ENCODE measurements around the gene FIGN.
A peak's percentile ranks its signal among the peaks of the same experiment; 100 is the strongest.

Gene FIGN

GRCh38 chr2:163690896-163691295, 44.9 kb downstream of the FIGN start:
- H3K36me3 ChIP-seq: no peaks in the 10 kb centered on the region
- no peaks in the 10 kb centered on the region for H3K27me3 ChIP-seq
- H3K4me3 ChIP-seq: no peak overlapping the region
- no peak for TF ChIP-seq CTCF (IDR thresholded peaks at IDR 0.05)
- intact Hi-C loops (cut with DNase I; ENCODE audit: low total_unique reads): no loop called here
- DNase-seq: no peak
- peak overlapping the region; percentile 73 to 75 for H3K27ac ChIP-seq
- H3K4me1 ChIP-seq: peaks cover 0 to 73% (median 28%) of the 10 kb centered on the region in 4 donors
- no peaks in the 10 kb centered on the region for H3K9me3 ChIP-seq

- H3K27ac ChIP-seq: peak overlapping the region in 1 of 2 donors; percentile 1
- H3K36me3 ChIP-seq: no peaks in the 10 kb centered on the region
- no peak for DNase-seq
- no peak overlapping the region for H3K4me3 ChIP-seq
- H3K9me3 ChIP-seq: no peaks in the 10 kb centered on the region
- TF ChIP-seq CTCF (IDR thresholded peaks at IDR 0.05): no peak
- no peaks in the 10 kb centered on the region for H3K27me3 ChIP-seq
- intact Hi-C loops (cut with DNase I; ENCODE audit: low total_unique reads): no loop called here
- peaks cover 0 to 70% (median 19%) of the 10 kb centered on the region in 4 donors for H3K4me1 ChIP-seq
Measured at GRCh38 chr2:163687217-163687616, 48.6 kb downstream of the FIGN start.

DNA sequence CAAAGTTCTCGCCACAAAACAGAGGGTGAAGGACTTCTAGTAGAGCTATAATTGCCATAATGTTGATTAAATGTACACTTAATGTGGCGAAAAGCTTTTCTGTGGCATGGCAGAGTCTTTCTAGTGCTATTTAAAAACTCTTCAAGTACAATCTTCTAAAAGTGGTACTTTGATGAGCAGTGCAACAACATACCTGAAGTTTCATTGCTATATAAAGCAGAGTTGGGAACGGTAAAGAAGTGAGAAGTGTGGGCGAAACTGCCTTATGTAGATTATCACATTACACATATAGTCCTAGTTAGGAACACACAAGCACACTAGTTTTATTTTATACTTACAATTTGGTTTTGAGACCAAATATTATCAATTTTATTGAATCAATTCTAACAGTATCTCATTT, 49.5 kb downstream of the FIGN start:
- no peak for DNase-seq
- H3K27me3 ChIP-seq: no peaks in the 10 kb centered on the region
- H3K4me1 ChIP-seq: peaks cover 0 to 70% (median 20%) of the 10 kb centered on the region in 4 donors
- intact Hi-C loops (cut with DNase I; ENCODE audit: low total_unique reads): no loop called here
- H3K9me3 ChIP-seq: no peaks in the 10 kb centered on the region
- peak overlapping the region in 1 of 2 donors; percentile 1 for H3K27ac ChIP-seq
- H3K4me3 ChIP-seq: no peak overlapping the region
- H3K36me3 ChIP-seq: no peaks in the 10 kb centered on the region
- TF ChIP-seq CTCF (IDR thresholded peaks at IDR 0.05): no peak

DNA sequence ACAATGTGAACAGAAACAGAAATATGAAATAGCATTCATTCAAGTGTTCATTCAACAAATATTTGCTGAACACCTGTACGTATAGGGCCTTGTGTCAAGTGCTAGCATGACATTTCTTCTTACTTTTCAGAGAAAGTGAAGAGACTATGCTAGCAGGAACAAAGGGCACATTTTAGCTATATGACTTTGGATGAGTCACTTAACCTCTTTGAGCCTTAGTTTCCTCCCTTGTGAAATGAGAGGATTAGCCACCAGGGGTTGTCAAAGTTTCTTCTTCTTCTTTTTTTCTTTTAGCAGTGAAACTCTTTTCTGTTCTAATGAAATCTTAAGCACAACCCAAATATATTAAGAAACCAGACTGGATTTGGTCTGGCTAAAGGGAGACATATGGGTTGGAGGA, 53.1 kb downstream of the FIGN start:
- H3K27ac ChIP-seq: no peak overlapping the region
- peak in 1 of 2 experiments; percentile 9 for TF ChIP-seq CTCF (IDR thresholded peaks at IDR 0.05)
- intact Hi-C loops (cut with DNase I; ENCODE audit: low total_unique reads): no loop called here
- no peaks in the 10 kb centered on the region for H3K27me3 ChIP-seq
- no peaks in the 10 kb centered on the region for H3K36me3 ChIP-seq
- H3K9me3 ChIP-seq: no peaks in the 10 kb centered on the region
- H3K4me1 ChIP-seq: peaks cover 0 to 45% (median 7%) of the 10 kb centered on the region in 4 donors
- no peak overlapping the region for H3K4me3 ChIP-seq
- no peak for DNase-seq

GRCh38 chr2:163681745-163682144, 54.1 kb downstream of the FIGN start:
- peak in 1 of 2 donors; percentile 60 for DNase-seq
- Histone ChIP-seq H3K9me3 (no peaks in the 10 kb centered on the region), H3K36me3 (no peaks in the 10 kb centered on the region), H3K4me1 (peaks cover 0 to 36% (median 7%) of the 10 kb centered on the region in 4 donors), H3K27me3 (no peaks in the 10 kb centered on the region), H3K27ac (peak overlapping the region; percentile 8 to 26), H3K4me3 (no peak overlapping the region)
- intact Hi-C loops (cut with DNase I; ENCODE audit: low total_unique reads): no loop called here
- TF ChIP-seq CTCF (IDR thresholded peaks at IDR 0.05): no peak

GRCh38 chr2:163675388-163675787, 60.4 kb downstream of the FIGN start:
- intact Hi-C loops (cut with DNase I; ENCODE audit: low total_unique reads): no loop called here
- Histone ChIP-seq H3K4me3 (no peak overlapping the region), H3K4me1 (peaks cover 0 to 16% (median 2%) of the 10 kb centered on the region in 4 donors), H3K27ac (no peak overlapping the region), H3K36me3 (no peaks in the 10 kb centered on the region), H3K27me3 (no peaks in the 10 kb centered on the region), H3K9me3 (no peaks in the 10 kb centered on the region)
- no peak for TF ChIP-seq CTCF (IDR thresholded peaks at IDR 0.05)
- no peak for DNase-seq
